H1 (cell line): Measurements from ENCODE around the gene TNFSF4.

Experiments used
- BACH1 ChIP-seq: IDR thresholded peaks from 2 replicates; pipeline ENCODE4 v1.6.1; 2012; ENCODE audit warnings: low read length, improper control_type of control experiment
- CREB1 ChIP-seq: IDR thresholded peaks from 2 replicates; pipeline ENCODE4 v1.6.1; 2012; ENCODE audit warnings: inconsistent platforms
- EZH2 ChIP-seq: fragments of 200-600 bp; sonication (generic); IDR thresholded peaks from 2 replicates; pipeline ENCODE4 v1.7.1; 2012; ENCODE audit warnings: low read depth, mild to moderate bottlenecking, moderate library complexity, low read length, inconsistent platforms; ENCODE audit not compliant: severe bottlenecking
- POLR2A ChIP-seq, 2 experiments: IDR thresholded peaks; 1 replicate in 1 of 2; 2 replicates in 1 of 2; pipeline ENCODE4 v1.6.1; 2011; ENCODE audit warnings: low read depth in 2 of 2, low read length in 2 of 2, mild to moderate bottlenecking in 2 of 2; ENCODE audit errors: control extremely low read depth in 1 of 2
- SP1 ChIP-seq: IDR thresholded peaks from 2 replicates; pipeline ENCODE4 v1.6.1; 2011; ENCODE audit warnings: low read depth, low read length
- TF ChIP-seq, protein P1 (sequence below), 3 experiments: IDR thresholded peaks; 1 replicate in 2 of 3; 2 replicates in 1 of 3; pipeline versions ENCODE4 v1.5.1 to v1.6.1; 2011; ENCODE audit warnings: low read length in 3 of 3, mild to moderate bottlenecking in 3 of 3, inconsistent platforms in 2 of 3, low read depth in 1 of 3, moderate library complexity in 1 of 3; ENCODE audit not compliant: insufficient read depth in 1 of 3; ENCODE audit errors: control extremely low read depth in 1 of 3

DNA sequence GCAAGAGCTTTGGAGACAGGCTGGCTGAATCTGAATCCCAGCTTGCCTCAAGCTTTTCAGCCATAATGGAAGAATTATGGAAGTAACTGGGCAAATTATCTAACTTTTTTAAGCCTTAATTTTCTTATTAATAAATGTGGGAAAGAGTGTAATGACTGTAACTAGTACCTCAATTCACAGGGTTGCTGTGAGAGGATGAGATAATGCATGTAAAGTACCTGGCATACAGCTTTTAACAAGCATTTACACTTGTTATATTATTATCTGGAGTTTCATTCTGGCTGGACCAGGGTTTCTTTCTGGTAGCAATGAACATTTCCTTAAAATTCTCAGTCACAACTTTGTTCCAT lies 15.9 kb upstream of the TNFSF4 start:
- TF ChIP-seq CREB1 (no peak), POLR2A (IDR thresholded peaks at IDR 0.05; ENCODE audit: control extremely low read depth in 1 of 2, low read depth in 2 of 2, low read length in 2 of 2) (no peak), SP1 (no peak), BACH1 (no peak), EZH2 (no peak)
- TF ChIP-seq, protein P1, sequence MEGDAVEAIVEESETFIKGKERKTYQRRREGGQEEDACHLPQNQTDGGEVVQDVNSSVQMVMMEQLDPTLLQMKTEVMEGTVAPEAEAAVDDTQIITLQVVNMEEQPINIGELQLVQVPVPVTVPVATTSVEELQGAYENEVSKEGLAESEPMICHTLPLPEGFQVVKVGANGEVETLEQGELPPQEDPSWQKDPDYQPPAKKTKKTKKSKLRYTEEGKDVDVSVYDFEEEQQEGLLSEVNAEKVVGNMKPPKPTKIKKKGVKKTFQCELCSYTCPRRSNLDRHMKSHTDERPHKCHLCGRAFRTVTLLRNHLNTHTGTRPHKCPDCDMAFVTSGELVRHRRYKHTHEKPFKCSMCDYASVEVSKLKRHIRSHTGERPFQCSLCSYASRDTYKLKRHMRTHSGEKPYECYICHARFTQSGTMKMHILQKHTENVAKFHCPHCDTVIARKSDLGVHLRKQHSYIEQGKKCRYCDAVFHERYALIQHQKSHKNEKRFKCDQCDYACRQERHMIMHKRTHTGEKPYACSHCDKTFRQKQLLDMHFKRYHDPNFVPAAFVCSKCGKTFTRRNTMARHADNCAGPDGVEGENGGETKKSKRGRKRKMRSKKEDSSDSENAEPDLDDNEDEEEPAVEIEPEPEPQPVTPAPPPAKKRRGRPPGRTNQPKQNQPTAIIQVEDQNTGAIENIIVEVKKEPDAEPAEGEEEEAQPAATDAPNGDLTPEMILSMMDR (IDR thresholded peaks at IDR 0.05; ENCODE audit: control extremely low read depth in 1 of 3, insufficient read depth in 1 of 3, low read depth in 1 of 3, low read length in 3 of 3), result no peak
